OCI-LY1 (cell line): ENCODE data around the gene ELL2.

Source experiments
- H2AFZ ChIP-seq: fragments of 200-600 bp; sonication (generic), shearing (Covaris generic); 2 replicates; pipeline ENCODE4 v1.6.0; 2014; ENCODE audit warnings: antibody characterized with exemption, mild to moderate bottlenecking, low read length
- H3F3A ChIP-seq: fragments of 200-600 bp; sonication (generic), shearing (Covaris generic); 2 replicates; pipeline ENCODE4 v1.6.0; 2014; ENCODE audit warnings: mild to moderate bottlenecking, antibody characterized with exemption, low read length, moderate library complexity; ENCODE audit not compliant: insufficient read depth
- H3K27ac ChIP-seq: fragments of 200-600 bp; sonication (generic); 2 replicates; pipeline ENCODE4 v1.5.1; 2014; ENCODE audit warnings: low read length, mixed run types, mild to moderate bottlenecking, low read depth; ENCODE audit not compliant: poor library complexity, severe bottlenecking
- H3K27me3 ChIP-seq: fragments of 200-600 bp; sonication (generic); 2 replicates; pipeline ENCODE4 v1.6.0; 2014; ENCODE audit warnings: antibody characterized with exemption, mild to moderate bottlenecking, low read length, moderate library complexity; ENCODE audit not compliant: insufficient read depth
- H3K36me3 ChIP-seq: fragments of 200-600 bp; sonication (generic); 2 replicates; pipeline ENCODE4 v1.6.1; 2014; ENCODE audit warnings: mild to moderate bottlenecking, antibody characterized with exemption, low read length, moderate library complexity, mixed read lengths; ENCODE audit not compliant: insufficient read depth
- H3K4me1 ChIP-seq: fragments of 200-600 bp; sonication (generic); 2 replicates; pipeline ENCODE4 v1.5.1; 2014; ENCODE audit warnings: mild to moderate bottlenecking, low read length, moderate library complexity; ENCODE audit not compliant: insufficient read depth, severe bottlenecking
- H3K4me2 ChIP-seq: fragments of 200-600 bp; sonication (generic), shearing (Covaris generic); 2 replicates; pipeline ENCODE4 v1.6.1; 2014; ENCODE audit warnings: low read length
- H3K4me3 ChIP-seq: fragments of 200-600 bp; sonication (generic); 2 replicates; pipeline ENCODE4 v1.5.1; 2014; ENCODE audit warnings: low read length, low read depth, mild to moderate bottlenecking, mixed read lengths; ENCODE audit not compliant: poor library complexity, severe bottlenecking
- H3K79me2 ChIP-seq: fragments of 200-600 bp; shearing (Covaris generic); 2 replicates; pipeline ENCODE4 v1.6.1; 2016; ENCODE audit warnings: mixed run types, low read length, mixed read lengths; ENCODE audit not compliant: insufficient read depth
- H3K9ac ChIP-seq: fragments of 200-600 bp; sonication (generic), shearing (Covaris generic); 2 replicates; pipeline ENCODE4 v1.6.1; 2014; ENCODE audit warnings: mild to moderate bottlenecking, low read length, mixed read lengths
- H3K9me2 ChIP-seq: fragments of 200-600 bp; sonication (generic), shearing (Covaris generic); 2 replicates; pipeline ENCODE4 v1.6.1; 2014; ENCODE audit warnings: low read depth, mild to moderate bottlenecking, low read length, mixed read lengths
- H3K9me3 ChIP-seq: fragments of 200-600 bp; shearing (Covaris generic); 2 replicates; pipeline ENCODE4 v1.6.1; 2014; ENCODE audit warnings: low read length, mixed read lengths
- H4K20me1 ChIP-seq: fragments of 200-600 bp; sonication (generic), shearing (Covaris generic); 2 replicates; pipeline ENCODE4 v1.6.0; 2016; ENCODE audit warnings: mild to moderate bottlenecking, low read length; ENCODE audit not compliant: insufficient read depth
- EZH2 ChIP-seq: fragments of 200-600 bp; sonication (generic), shearing (Covaris generic); IDR thresholded peaks from 2 replicates; pipeline ENCODE4 v1.8.0; 2017; ENCODE audit warnings: borderline replicate concordance, mixed run types, mild to moderate bottlenecking, antibody characterized with exemption, low read length, moderate library complexity, mixed read lengths
- TF ChIP-seq, protein P1 (sequence below): fragments of 200-600 bp; sonication (generic), shearing (Covaris generic); IDR thresholded peaks from 2 replicates; pipeline ENCODE4 v1.5.1; 2017; ENCODE audit warnings: mild to moderate bottlenecking, antibody characterized with exemption, low read length, moderate library complexity, mixed read lengths

ELL2 gene

DNA sequence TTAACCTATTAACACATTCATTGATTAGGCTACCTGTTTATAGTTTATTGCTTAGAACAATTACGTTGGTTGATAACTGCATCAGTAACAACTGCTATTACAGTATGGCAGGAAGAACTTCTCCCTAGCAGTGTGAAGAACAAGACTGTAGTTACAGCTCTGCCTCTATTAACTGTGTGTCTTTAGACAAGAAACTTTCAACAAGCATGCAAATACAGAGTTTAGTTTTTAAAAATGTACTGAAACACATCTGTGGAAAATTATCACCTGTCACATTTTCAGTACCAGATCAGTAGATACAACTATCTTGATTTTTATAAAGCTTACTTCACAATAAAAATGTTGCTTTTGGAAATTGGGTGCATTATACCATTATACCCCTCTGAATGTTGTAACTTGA is 22.2 kb downstream of the ELL2 start:
- TF ChIP-seq, protein P1, sequence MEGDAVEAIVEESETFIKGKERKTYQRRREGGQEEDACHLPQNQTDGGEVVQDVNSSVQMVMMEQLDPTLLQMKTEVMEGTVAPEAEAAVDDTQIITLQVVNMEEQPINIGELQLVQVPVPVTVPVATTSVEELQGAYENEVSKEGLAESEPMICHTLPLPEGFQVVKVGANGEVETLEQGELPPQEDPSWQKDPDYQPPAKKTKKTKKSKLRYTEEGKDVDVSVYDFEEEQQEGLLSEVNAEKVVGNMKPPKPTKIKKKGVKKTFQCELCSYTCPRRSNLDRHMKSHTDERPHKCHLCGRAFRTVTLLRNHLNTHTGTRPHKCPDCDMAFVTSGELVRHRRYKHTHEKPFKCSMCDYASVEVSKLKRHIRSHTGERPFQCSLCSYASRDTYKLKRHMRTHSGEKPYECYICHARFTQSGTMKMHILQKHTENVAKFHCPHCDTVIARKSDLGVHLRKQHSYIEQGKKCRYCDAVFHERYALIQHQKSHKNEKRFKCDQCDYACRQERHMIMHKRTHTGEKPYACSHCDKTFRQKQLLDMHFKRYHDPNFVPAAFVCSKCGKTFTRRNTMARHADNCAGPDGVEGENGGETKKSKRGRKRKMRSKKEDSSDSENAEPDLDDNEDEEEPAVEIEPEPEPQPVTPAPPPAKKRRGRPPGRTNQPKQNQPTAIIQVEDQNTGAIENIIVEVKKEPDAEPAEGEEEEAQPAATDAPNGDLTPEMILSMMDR: no peak
- TF ChIP-seq EZH2: no peak
- H3K9me2 ChIP-seq: no peaks in the 10 kb centered on the region
- no peak overlapping the region for H3K4me2 ChIP-seq
- H3K27ac ChIP-seq: no peak overlapping the region
- no peaks in the 10 kb centered on the region for H3K9me3 ChIP-seq
- H3K4me3 ChIP-seq: no peak overlapping the region
- no peaks in the 10 kb centered on the region for H3K36me3 ChIP-seq
- H2AFZ ChIP-seq: no peak overlapping the region
- H4K20me1 ChIP-seq: no peaks in the 10 kb centered on the region
- H3K9ac ChIP-seq: no peak overlapping the region
- no peaks in the 10 kb centered on the region for H3K27me3 ChIP-seq
- H3K79me2 ChIP-seq: no peaks in the 10 kb centered on the region
- H3F3A ChIP-seq: no peaks in the 10 kb centered on the region
- H3K4me1 ChIP-seq: no peaks in the 10 kb centered on the region

DNA sequence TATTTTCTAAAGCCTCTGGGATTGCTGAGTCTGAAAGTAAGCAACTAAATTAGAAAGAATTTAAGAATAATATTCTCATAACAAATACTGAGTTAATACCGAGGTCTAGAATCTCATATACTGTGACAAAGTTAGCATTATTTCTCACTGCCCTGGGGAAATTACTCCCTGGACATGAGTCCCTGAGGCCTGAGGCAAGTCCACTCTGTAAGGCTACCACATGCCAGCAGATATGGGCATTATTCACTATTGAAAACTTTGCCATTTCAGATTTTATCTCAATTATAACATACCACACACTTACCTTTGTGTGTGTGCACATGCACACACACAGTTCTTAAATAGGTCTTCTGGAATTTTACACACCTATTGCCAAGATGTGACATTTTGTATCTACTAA is 22.9 kb downstream of the ELL2 start:
- TF ChIP-seq, protein P1: no peak
- Histone ChIP-seq H3K27ac (no peak overlapping the region), H3K36me3 (no peaks in the 10 kb centered on the region), H3K79me2 (no peaks in the 10 kb centered on the region), H3K9ac (no peak overlapping the region), H3K4me3 (no peak overlapping the region), H4K20me1 (no peaks in the 10 kb centered on the region), H3F3A (no peaks in the 10 kb centered on the region), H3K4me2 (no peak overlapping the region), H3K9me2 (no peaks in the 10 kb centered on the region), H3K9me3 (no peaks in the 10 kb centered on the region), H2AFZ (no peak overlapping the region), H3K4me1 (no peaks in the 10 kb centered on the region), H3K27me3 (no peaks in the 10 kb centered on the region)

DNA sequence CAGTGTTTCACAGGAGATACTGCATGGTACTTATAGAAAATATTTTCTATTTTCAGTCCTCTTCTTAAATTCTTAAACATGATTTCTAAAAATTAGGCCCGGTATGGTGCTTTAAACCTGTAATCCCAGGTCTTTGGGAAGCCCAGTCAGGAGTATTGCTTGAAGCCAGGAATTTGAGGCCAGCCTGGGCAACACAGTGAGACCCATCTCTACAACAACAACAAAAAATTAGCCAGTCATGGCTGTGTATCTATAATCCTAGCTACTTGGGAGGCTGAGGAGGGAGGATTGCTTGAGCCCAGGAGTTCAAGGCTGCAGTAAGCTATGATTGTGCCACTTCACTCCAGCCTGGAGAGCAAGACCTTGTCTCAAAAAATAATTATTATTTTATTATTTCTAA is 23.3 kb downstream of the ELL2 start:
- TF ChIP-seq EZH2: no peak
- TF ChIP-seq, protein P1: no peak
- Histone ChIP-seq H3K9ac (no peak overlapping the region), H3K27me3 (no peaks in the 10 kb centered on the region), H3K4me3 (no peak overlapping the region), H3K9me2 (no peaks in the 10 kb centered on the region), H4K20me1 (no peaks in the 10 kb centered on the region), H3K79me2 (no peaks in the 10 kb centered on the region), H3K27ac (no peak overlapping the region), H3K4me2 (no peak overlapping the region), H3K36me3 (no peaks in the 10 kb centered on the region), H3K9me3 (no peaks in the 10 kb centered on the region), H2AFZ (no peak overlapping the region), H3K4me1 (no peaks in the 10 kb centered on the region), H3F3A (no peaks in the 10 kb centered on the region)
